ENCODE data around the gene ZFAND3. TPM values are rescaled to one million over a fixed set of nuclear protein-coding genes. Genes with fewer than 3 reads are reported as not detected.

The ZFAND3 gene
- total RNA-seq, 4 donors from 2014 or later = 43.5 to 73.1 (median 49.0) TPM

DNA sequence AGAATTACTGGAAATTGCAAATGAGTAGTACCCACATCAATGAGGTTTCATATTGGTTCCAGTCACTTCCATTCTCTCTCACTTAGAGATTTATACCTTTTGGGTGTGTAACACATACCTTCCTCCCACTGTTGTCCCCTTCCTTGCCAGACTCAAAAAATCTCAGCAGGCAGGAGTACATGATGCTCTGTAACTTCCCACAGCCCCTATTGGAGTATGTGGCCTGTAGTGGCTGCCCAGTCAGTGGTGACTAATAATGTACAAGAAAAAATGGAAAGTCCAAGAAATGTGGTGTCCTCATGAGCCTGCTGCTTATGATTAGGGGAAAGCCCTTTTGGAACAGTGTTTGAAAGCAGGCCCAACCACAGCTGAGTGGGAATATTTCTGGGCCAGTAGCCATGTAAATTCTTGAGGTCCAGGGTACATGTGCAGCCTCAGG, 312.0 kb downstream of the ZFAND3 start:
- TF ChIP-seq, protein P1, sequence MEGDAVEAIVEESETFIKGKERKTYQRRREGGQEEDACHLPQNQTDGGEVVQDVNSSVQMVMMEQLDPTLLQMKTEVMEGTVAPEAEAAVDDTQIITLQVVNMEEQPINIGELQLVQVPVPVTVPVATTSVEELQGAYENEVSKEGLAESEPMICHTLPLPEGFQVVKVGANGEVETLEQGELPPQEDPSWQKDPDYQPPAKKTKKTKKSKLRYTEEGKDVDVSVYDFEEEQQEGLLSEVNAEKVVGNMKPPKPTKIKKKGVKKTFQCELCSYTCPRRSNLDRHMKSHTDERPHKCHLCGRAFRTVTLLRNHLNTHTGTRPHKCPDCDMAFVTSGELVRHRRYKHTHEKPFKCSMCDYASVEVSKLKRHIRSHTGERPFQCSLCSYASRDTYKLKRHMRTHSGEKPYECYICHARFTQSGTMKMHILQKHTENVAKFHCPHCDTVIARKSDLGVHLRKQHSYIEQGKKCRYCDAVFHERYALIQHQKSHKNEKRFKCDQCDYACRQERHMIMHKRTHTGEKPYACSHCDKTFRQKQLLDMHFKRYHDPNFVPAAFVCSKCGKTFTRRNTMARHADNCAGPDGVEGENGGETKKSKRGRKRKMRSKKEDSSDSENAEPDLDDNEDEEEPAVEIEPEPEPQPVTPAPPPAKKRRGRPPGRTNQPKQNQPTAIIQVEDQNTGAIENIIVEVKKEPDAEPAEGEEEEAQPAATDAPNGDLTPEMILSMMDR (IDR thresholded peaks at IDR 0.05; ENCODE audit: low read depth) = no peak

DNA sequence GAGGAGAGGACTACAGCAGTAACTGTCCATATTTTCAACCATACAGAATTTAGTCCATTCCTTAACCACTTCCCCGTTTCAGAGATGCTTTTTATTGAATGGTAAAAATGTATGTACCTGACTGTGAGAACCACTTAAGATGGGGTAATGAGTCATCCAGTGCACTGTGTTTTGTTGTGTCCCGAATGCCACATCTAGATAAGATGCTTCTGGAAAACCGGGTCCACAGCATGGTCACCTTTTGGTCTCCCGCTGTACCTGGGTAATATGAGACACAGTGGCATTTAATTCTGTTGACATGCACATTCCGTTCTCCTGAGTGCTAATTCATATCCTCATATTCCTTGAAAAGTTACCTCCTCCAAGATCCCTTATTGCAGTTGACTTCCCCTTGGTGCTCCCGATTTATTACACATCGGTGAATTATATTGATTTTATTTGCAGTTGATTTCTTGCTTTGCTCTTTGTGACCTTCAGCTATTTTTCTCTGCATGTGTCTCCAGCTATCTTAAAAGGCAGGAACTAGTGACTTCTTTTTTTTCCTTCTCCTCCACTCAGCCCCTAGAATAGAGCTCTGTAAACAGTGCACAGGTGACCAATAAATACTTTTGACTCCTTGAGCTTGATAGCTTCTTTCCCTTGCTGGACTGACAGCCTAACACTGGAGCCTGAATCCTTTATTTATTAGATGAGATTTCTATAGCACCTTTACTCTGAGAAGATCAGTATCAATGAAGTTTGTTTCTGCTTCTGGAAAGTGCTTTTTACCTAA, 314.6 kb downstream of the ZFAND3 start:
- TF ChIP-seq, protein P1 (IDR thresholded peaks at IDR 0.05; ENCODE audit: low read depth) = no peak

DNA sequence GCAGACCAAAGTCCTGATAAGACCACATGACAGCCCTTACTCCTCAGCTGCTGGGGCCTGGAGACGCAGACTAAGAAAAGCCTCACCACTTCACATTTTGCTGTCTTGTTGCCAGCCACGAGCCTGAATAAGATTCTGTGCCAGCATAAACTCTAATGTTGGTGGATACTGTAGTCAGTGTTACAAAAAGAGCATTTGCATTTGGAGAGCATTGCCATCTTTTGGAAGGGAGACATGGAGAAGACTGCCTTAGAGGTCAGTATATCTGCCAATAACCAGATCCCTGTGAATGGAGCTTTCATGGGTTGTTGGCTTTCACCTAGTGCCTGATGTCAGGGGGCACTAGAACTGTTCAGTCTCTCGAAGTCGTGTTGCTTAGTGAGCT, 315.2 kb downstream of the ZFAND3 start:
- TF ChIP-seq, protein P1 (IDR thresholded peaks at IDR 0.05; ENCODE audit: low read depth) = no peak

DNA sequence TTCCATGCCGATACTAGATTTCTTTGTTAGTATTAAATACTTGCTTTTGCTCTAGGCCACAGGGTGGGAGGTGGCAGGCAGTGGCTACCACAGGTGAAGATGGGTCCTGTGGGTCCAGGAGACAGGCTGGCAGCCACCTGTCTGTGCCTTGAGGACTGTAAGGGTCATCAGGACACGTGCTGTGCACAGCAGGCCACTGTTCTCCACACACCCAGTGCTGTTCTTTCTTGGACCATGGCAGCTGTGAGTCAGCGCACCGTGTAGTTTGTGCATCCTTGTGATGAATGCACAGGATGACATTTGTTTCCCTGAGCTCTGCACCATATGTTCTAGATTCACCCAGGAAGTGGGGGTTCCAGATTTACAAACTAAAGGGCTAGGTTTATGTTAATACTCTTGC, 317.0 kb downstream of the ZFAND3 start:
- TF ChIP-seq, protein P1 (IDR thresholded peaks at IDR 0.05; ENCODE audit: low read depth) = no peak

DNA sequence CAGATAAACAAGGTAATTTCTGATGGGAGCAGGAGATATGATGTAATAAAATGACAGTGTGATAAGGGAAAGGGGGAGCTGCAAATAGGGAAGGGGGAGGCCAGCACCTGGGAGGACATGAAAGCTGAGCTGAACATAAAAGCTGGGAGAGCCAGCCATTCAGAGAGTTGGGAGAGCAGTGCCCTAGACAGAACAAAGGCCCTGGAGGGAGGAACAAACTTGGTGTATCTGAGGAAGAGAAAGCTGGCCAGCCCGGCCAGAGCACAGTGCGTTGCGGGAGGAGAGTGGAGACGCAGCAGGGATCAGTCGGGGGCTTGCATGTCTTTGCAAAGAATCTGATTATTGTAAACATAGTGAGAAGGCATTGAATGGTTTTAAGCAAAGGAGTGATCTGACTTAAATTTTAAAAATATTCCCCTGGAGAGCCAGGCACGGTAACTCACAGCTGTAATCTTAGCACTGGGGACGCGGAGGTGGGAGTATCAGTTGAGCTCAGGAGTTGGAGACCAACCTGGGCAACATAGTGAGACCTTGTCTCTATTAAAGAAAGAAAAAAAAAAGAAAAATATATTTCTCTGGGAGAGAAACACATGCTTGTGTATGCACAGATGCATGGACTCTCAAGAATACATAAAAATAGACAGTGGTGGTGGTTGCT, 318.2 kb downstream of the ZFAND3 start:
- TF ChIP-seq, protein P1 (IDR thresholded peaks at IDR 0.05; ENCODE audit: low read depth) = no peak

DNA sequence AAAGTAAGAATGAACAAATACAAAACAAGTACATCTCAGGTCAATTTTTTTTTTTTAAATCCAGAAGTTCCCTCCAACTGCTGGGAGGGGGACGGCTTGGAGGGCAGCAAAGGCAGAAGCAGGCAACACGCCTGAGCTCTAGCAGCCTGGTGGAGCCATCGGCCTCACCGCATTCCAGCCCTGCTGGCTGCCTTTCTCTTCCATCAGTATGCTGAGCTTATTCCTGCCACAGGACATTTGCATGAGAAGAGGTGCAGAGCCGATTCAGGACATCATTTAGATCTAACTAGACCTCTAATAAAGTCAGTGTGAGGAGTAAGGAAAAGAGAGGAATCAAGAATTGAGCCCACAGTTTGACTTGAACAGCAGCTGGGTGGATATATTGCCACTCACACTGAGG, 318.8 kb downstream of the ZFAND3 start:
- TF ChIP-seq, protein P1 (IDR thresholded peaks at IDR 0.05; ENCODE audit: low read depth) = no peak

DNA sequence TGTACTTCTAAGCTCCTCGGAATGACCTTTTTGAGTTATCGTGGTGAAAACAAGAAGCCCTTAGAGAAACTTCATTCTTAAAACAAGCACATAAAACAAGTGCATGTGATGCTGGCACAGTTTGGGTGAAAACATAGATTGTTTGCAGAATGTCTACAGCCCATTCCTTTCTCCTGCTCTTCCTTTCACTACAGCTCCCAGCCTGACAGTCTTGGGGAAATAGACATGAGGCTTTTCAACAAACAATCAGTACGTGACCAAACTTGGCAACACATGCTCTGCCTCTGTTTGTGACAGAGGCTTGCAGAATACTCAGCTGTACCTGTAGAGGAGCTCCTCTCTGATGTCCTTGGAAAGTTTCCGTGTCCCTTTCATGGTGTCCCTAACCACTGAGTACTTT, 321.6 kb downstream of the ZFAND3 start:
- TF ChIP-seq, protein P1 (IDR thresholded peaks at IDR 0.05; ENCODE audit: low read depth) = no peak
